Measurements from ENCODE around the gene GABPA.

GRCh38 chr21:25691976-25692375 lies 42.8 kb upstream of the GABPA start:
- no peak for TF ChIP-seq POLR2AphosphoS5 (IDR thresholded peaks at IDR 0.05)
- no peak for TF ChIP-seq CTCF (IDR thresholded peaks at IDR 0.05)
- TF ChIP-seq POLR2A (IDR thresholded peaks at IDR 0.05), result no peak
